DMS 273 (cell line): ENCODE data around the gene HPS4.
"Not testable (repeated sequence)": the region's sequence is repeated elsewhere in the genome, so short reads cannot be mapped to it uniquely, and the experiment has no call there.

Experiments
- DNase-seq: peaks from one replicate; lab custom pipeline; 2025; ENCODE audit not compliant: unreplicated experiment; lab: John Stamatoyannopoulos, UW

The HPS4 gene

DNA sequence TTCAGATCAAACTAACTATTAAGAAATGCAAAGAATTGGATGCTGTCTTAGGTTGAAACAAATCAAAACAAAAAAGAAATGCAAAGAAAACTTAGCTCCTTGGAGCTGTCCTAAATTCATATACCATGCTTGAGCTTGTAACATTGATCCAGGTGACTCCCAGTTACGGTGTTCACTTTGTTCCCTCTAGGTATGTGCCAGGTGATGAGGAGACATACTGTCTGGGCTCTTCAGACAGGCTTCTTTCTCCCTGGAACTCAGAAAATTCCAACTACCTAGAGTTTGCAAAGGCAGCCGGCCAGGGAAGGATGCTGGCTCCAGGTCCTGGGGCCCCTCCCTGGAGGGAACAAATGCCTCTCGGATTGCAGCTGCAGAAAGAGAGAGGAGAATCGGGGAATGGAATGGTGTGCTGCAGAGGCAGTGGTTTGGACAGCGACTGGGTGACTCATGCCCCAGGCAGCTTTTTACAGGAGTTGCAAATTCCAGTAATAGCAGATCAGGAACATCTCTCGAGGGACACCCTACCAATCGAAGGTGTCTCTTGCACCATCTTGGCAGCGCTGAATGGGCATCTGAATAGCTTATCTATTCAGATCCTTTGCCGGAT lies 66.8 kb downstream of the HPS4 start:
- no peak for DNase-seq

DNA sequence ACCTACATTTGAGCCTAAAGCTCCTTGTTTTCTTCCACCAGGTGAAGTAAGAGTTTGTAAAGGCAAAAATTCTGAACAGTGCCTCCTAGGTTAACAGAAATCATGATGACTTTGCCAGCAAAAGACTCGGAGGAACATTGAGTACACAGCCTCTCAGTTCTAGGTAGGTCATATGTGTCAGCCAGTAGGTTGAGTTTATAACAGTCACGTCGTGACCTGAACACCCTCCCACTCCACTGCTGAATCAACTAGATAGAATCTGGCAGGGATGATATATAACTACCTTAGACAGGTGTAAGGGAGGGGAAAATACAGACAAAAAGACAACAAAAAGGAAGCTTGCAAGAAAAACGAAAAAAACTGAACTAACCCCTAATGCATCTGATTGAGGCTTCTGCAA lies 67.3 kb downstream of the HPS4 start:
- DNase-seq: no peak

DNA sequence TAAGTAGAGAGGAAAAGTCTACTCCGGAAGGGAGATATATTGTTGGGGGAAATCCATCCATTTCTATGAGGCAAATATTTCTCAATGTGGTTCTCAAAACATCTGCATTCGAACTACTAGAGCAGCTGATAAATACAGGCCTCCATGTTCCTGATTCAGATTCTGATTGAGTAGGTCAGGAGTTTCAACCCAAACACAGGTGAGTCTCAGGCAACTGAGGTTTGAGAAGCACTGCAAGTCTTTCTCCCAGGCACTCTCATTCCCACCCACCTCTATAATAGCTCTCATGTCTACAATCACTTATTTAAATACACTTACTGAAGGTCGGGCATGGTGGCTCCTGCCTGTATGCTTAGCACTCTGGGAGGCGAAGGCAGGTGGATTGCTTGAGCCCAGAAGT lies 69.2 kb downstream of the HPS4 start:
- DNase-seq: no peak

DNA sequence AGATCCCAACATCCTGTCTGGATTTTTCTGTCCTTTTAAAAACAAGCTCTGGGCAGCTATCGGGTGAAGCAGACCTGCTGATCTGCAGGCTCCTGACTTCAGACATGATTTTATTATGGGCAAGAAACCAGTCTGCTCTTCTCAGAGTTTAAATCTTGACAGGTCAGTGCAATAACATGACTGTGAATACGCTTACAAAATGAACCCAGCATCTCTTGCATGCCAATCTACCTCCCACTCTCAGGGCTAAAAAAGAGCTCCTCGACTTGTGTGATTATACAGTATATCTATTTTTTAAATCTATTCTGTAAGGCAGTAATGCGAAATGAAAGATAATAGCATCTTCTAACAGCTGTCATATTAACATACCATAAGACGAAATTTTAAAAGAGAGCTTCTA lies 73.2 kb downstream of the HPS4 start:
- no peak for DNase-seq

DNA sequence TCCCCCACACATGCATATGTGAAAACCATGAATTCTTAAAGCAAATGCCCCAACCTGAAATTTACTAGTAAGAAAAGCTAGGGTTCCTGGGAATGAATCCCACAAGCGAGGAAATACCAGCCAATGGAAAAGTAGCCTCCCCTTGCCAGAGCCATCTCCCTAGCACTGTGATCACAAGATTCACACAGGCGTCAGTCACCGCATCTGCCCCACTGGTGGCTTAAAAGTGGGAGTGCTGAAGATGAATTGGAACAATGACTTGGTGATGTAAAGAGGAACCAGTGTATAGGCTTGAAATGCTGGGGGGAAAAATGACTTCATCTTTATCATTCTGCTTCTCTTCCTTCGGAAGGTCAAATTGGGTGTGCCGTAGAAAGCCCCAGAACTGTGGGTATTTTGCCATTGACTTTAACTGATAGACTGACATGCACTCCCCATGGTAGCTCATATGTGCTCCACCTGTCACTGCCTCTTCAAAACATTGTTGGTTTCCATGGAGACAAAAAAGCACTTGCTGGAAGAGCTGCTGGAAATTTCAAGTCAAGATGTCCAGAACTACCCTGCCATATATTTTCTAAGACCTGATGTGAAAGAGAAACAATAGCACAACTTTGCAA lies 73.8 kb downstream of the HPS4 start:
- peak; percentile 27 for DNase-seq

DNA sequence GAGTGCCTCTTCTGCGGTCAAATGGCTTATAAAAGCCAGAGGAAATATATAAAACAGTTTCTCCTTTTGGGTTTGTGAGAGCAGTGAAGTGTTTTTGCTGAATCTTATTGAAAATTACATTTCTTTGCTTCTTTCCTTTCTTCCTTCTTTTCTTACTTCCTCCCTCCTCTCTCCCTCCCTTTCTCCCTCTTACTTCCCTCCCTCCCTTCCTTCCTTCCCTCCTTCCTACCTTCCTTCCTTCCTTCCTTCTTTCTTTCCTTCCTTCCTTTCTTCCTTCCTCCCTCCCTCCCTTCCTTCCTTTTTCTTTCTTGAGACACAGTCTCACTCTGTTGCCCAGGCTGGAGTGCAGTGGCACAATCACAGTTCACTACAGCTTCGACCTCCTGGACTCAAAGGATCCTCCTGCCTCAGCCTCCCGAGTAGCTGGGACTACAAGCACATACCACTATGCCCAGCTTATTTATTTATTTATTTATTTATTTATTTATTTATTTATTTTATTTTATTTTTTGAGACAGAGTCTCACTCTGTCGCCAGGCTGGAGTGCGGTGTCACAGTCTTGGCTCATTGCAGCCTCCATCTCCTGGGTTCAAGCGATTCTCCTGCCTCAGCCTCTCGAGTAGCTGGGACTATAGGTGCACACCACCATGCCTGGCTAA lies 74.9 kb downstream of the HPS4 start:
- not testable (repeated sequence) for DNase-seq

DNA sequence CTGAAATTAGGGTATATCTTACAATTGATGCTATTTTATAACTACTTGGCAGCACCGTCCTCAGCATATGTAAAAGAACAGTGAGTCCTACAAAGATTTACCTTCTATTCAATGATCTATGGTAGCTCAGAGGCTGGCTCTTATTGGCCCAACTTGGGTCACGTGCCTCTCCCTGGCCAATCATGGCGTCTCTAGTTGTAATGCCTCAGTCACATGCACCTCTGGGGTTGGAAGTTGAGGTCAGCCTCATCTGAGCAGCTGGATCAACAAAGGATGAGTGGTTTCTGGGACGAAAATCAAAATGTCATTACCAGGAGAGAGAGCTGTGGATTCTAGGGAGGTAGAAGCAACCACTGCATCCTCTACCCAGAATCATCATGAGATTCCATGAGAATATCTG lies 77.5 kb downstream of the HPS4 start:
- DNase-seq: peak; percentile 21

DNA sequence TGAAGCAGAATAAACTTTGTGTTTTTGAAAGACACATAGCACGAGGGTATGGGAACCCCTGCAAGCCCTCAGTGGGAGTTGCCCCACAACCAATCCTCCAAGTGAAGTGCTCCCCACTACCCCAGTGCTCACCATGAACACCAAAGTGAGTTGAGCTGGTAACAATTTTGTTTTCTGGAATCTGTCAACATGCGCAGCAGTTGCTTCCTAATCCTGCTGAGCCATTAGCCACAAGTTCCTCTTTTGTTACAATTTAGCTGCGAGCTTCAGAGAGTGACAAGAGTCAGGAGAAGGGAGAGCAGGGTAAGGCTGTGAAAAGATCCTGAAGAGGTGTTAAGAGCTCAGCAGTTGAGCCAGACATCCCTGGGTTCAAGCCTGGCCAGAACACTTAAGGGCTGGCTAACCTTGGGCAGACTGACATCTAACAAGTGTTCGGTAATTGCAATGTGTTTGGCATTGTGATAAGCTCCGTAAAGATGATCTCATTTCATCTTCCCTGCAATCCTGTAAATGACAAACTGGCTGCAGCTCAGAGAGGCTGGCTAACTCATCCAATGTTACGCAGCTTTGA lies 78.6 kb downstream of the HPS4 start:
- no peak for DNase-seq

DNA sequence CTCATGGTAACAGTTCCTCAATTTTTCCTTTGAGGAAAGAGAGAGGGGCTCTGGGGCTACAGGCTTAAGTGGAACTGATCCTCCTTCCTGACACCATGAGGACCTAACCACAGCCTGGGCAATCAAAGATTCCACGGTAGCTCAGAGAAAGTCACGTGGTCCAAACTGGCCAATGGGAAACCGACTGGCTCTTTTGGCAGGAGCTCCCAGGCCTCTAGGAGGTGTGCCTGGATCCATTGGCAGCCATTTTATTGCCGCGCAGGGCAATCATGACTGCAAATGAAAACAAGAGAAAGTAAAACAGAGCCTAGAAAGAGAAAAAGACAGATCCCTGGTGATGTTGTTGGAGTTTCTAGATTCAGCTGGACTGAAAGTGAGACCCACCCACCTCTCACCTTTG lies 81.9 kb downstream of the HPS4 start:
- DNase-seq: no peak
